Naive thymus-derived CD4-positive, alpha-beta T cell (primary cell): ENCODE results near the gene HIPK4. TPM values are rescaled to one million over a fixed set of nuclear protein-coding genes. Genes with fewer than 3 reads are reported as not detected.

Experiments used
- ATAC-seq: fragments of 150-1000 bp; cut with Tn5 transposase; 2 replicates; pipeline ENCODE4 v1.10.0; 2021; ENCODE audit warnings: mild to moderate bottlenecking, moderate library complexity
- CTCF ChIA-PET: fragments of 350-600 bp; sonication (Branson Sonifier 250); formaldehyde crosslinking; loops from one replicate; lab custom pipeline; 2021; ENCODE audit warnings: antibody characterized with exemption; lab: Charles Lee
- POLR2A ChIA-PET: fragments of 350-600 bp; sonication (Branson Sonifier 250); formaldehyde crosslinking; loops from one replicate; lab custom pipeline; 2021; ENCODE audit warnings: antibody characterized with exemption, inconsistent platforms; lab: Charles Lee
- DNase-seq, 9 donors: peaks; one replicate each; pipeline versions ENCODE4 v3.0.0 to v3.0.0-alpha.2; 2020 to 2022; ENCODE audit warnings: mixed read lengths in 1 of 9
- H3K27ac ChIP-seq: one replicate; pipeline ENCODE4 v1.7.0; 2013; ENCODE audit warnings: mild to moderate bottlenecking, low read depth, low read length, moderate library complexity
- H3K27me3 ChIP-seq, 2 donors: one replicate each; pipeline ENCODE4 v1.7.0; 2013; ENCODE audit warnings: low read length in 2 of 2, mild to moderate bottlenecking in 2 of 2, moderate library complexity in 2 of 2; ENCODE audit not compliant: control insufficient read depth in 2 of 2, insufficient read depth in 2 of 2
- H3K36me3 ChIP-seq, 3 experiments: 1 replicate in 2 of 3; 2 replicates in 1 of 3; pipeline ENCODE4 v1.7.0; 2013; ENCODE audit warnings: low read length in 3 of 3, mild to moderate bottlenecking in 3 of 3, moderate library complexity in 1 of 3; ENCODE audit not compliant: insufficient read depth in 3 of 3, control insufficient read depth in 2 of 3
- H3K4me1 ChIP-seq, 2 donors: one replicate each; pipeline ENCODE4 v1.7.0; 2013; ENCODE audit warnings: low read length in 2 of 2, mild to moderate bottlenecking in 2 of 2, moderate library complexity in 1 of 2; ENCODE audit not compliant: control insufficient read depth in 2 of 2, insufficient read depth in 2 of 2
- H3K4me3 ChIP-seq: 2 replicates; pipeline ENCODE4 v1.7.0; 2013; ENCODE audit warnings: mild to moderate bottlenecking, low read length
- H3K9me3 ChIP-seq, 3 experiments: 1 replicate in 2 of 3; 2 replicates in 1 of 3; pipeline ENCODE4 v1.7.0; 2013; ENCODE audit warnings: low read length in 3 of 3; ENCODE audit not compliant: control insufficient read depth in 2 of 3
- H3K27ac Mint-ChIP-seq, 9 donors: one replicate each; pipeline ENCODE4 v1.8.0; 2020 to 2022; ENCODE audit warnings: mixed read lengths in 9 of 9, mild to moderate bottlenecking in 8 of 9, moderate library complexity in 5 of 9, inconsistent platforms in 2 of 9
- H3K27me3 Mint-ChIP-seq, 5 donors: one replicate each; pipeline ENCODE4 v1.8.0; 2021 to 2022; ENCODE audit warnings: mixed read lengths in 5 of 5, mild to moderate bottlenecking in 1 of 5
- H3K36me3 Mint-ChIP-seq, 5 donors: one replicate each; pipeline ENCODE4 v1.8.0; 2020 to 2022; ENCODE audit warnings: mixed read lengths in 5 of 5, mild to moderate bottlenecking in 3 of 5, inconsistent platforms in 1 of 5
- H3K4me1 Mint-ChIP-seq, 7 donors: one replicate each; pipeline ENCODE4 v1.8.0; 2020 to 2022; ENCODE audit warnings: mixed read lengths in 7 of 7, mild to moderate bottlenecking in 3 of 7, inconsistent platforms in 1 of 7
- H3K4me3 Mint-ChIP-seq, 10 donors: one replicate each; pipeline ENCODE4 v1.8.0; 2020 to 2022; ENCODE audit warnings: mild to moderate bottlenecking in 10 of 10, mixed read lengths in 10 of 10, moderate library complexity in 6 of 10, inconsistent platforms in 2 of 10
- H3K9me3 Mint-ChIP-seq, 11 donors: one replicate each; pipeline ENCODE4 v1.8.0; 2020 to 2022; ENCODE audit warnings: mixed read lengths in 11 of 11, mild to moderate bottlenecking in 4 of 11, inconsistent platforms in 1 of 11, moderate library complexity in 1 of 11
- intact Hi-C, 2 donors: fragments of 100-400 bp; cut with micrococcal nuclease; formaldehyde crosslinking; loops; one replicate each; pipeline ENCODE4 v1.15.1; 2023
- polyA plus RNA-seq, 2 donors: library from polyadenylated mRNA; unstranded; fragments of 300-500 nt; fragmentation: Illumina TruSeq; gene quantifications; one replicate each; pipeline ENCODE4 v1.2.3, GENCODE V29; 2021
- total RNA-seq, 6 experiments: library from RNA in 5 of 6; stranded (reverse) in 5 of 6; gene quantifications; 1 replicate in 5 of 6; 2 replicates in 1 of 6; pipeline ENCODE4 v1.2.3 and lab custom pipeline; 2021 to 2026

The HIPK4 gene
- total and polyA plus RNA-seq, 7 experiments from 2014 or later, result 0.12 to 0.24 TPM; not detected in 5

GRCh38 chr19:40392894-40393517, 3.0 kb upstream of the HIPK4 start:
- intact Hi-C loops, result no loop called here
- no peak for ATAC-seq
- H3K36me3 ChIP-seq, result no peaks in the 10 kb centered on the region
- H3K4me1 Mint-ChIP-seq, result peaks cover 0 to under 1% (median 0%) of the 10 kb centered on the region in 7 donors
- ChIA-PET CTCF (no interaction called here), POLR2A (no interaction called here)
- H3K36me3 Mint-ChIP-seq, result peaks cover 0 to 5% (median 0%) of the 10 kb centered on the region in 5 donors
- H3K27ac ChIP-seq, result no peak overlapping the region
- H3K9me3 Mint-ChIP-seq, result no peaks in the 10 kb centered on the region
- no peaks in the 10 kb centered on the region for H3K9me3 ChIP-seq
- DNase-seq, result no peak
- no peaks in the 10 kb centered on the region for H3K4me1 ChIP-seq
- H3K27ac Mint-ChIP-seq, result no peak overlapping the region
- H3K27me3 Mint-ChIP-seq, result no peaks in the 10 kb centered on the region
- H3K4me3 Mint-ChIP-seq, result no peak overlapping the region
- H3K27me3 ChIP-seq, result no peaks in the 10 kb centered on the region
- no peak overlapping the region for H3K4me3 ChIP-seq

GRCh38 chr19:40392123-40392522, 2.1 kb upstream of the HIPK4 start:
- Histone ChIP-seq H3K9me3 (no peaks in the 10 kb centered on the region), H3K27me3 (no peaks in the 10 kb centered on the region), H3K4me3 (no peak overlapping the region), H3K4me1 (no peaks in the 10 kb centered on the region), H3K36me3 (no peaks in the 10 kb centered on the region), H3K27ac (no peak overlapping the region)
- CTCF ChIA-PET, result no interaction called here
- peaks cover 0 to 5% (median 0%) of the 10 kb centered on the region in 5 donors for H3K36me3 Mint-ChIP-seq
- intact Hi-C loops, result no loop called here
- POLR2A ChIA-PET, result no interaction called here
- ATAC-seq (no peak), DNase-seq (no peak)
- no peak overlapping the region for H3K27ac Mint-ChIP-seq
- H3K4me1 Mint-ChIP-seq, result no peaks in the 10 kb centered on the region
- no peaks in the 10 kb centered on the region for H3K9me3 Mint-ChIP-seq
- H3K27me3 Mint-ChIP-seq, result no peaks in the 10 kb centered on the region
- H3K4me3 Mint-ChIP-seq, result no peak overlapping the region

- DNase-seq (no peak), ATAC-seq (no peak)
- intact Hi-C loops, result no loop called here
- Histone ChIP-seq H3K4me1 (no peaks in the 10 kb centered on the region), H3K9me3 (no peaks in the 10 kb centered on the region), H3K4me3 (no peak overlapping the region), H3K36me3 (no peaks in the 10 kb centered on the region), H3K27ac (no peak overlapping the region), H3K27me3 (no peaks in the 10 kb centered on the region)
- Mint-ChIP-seq H3K36me3 (no peaks in the 10 kb centered on the region), H3K27ac (no peak overlapping the region), H3K4me3 (no peak overlapping the region), H3K9me3 (peaks cover 0 to 1% (median 0%) of the 10 kb centered on the region in 11 donors), H3K4me1 (peaks cover 0 to 2% (median 0%) of the 10 kb centered on the region in 7 donors), H3K27me3 (no peaks in the 10 kb centered on the region)
- POLR2A ChIA-PET, result interaction anchor here (0.5 kb wide), 1 partner anchor 459 kb away, joined by 8 read pairs; no protein-coding TSS in a partner anchor
- CTCF ChIA-PET, result no interaction called here
Measured at GRCh38 chr19:40389404-40390083, 437 bp downstream of the HIPK4 start.

GRCh38 chr19:40388481-40388880, 1.5 kb downstream of the HIPK4 start:
- Histone ChIP-seq H3K27ac (no peak overlapping the region), H3K27me3 (no peaks in the 10 kb centered on the region), H3K9me3 (no peaks in the 10 kb centered on the region), H3K4me3 (no peak overlapping the region), H3K36me3 (no peaks in the 10 kb centered on the region), H3K4me1 (no peaks in the 10 kb centered on the region)
- Mint-ChIP-seq H3K27me3 (no peaks in the 10 kb centered on the region), H3K4me1 (peaks cover 0 to 2% (median 0%) of the 10 kb centered on the region in 7 donors), H3K4me3 (no peak overlapping the region), H3K36me3 (no peaks in the 10 kb centered on the region), H3K9me3 (peaks cover 0 to 1% (median 0%) of the 10 kb centered on the region in 11 donors), H3K27ac (no peak overlapping the region)
- intact Hi-C loops, result no loop called here
- POLR2A ChIA-PET, result interaction anchor here (0.6 kb wide), 1 partner anchor 285 kb away, joined by 7 read pairs; no protein-coding TSS in a partner anchor
- CTCF ChIA-PET, result no interaction called here
- DNase-seq, result no peak
- no peak for ATAC-seq

GRCh38 chr19:40387155-40387554, 2.8 kb downstream of the HIPK4 start:
- intact Hi-C loops, result no loop called here
- Histone ChIP-seq H3K36me3 (no peaks in the 10 kb centered on the region), H3K27ac (no peak overlapping the region), H3K27me3 (no peaks in the 10 kb centered on the region), H3K4me3 (no peak overlapping the region), H3K4me1 (no peaks in the 10 kb centered on the region), H3K9me3 (no peaks in the 10 kb centered on the region)
- DNase-seq (no peak), ATAC-seq (no peak)
- no peaks in the 10 kb centered on the region for H3K27me3 Mint-ChIP-seq
- peaks cover 0 to 1% (median 0%) of the 10 kb centered on the region in 11 donors for H3K9me3 Mint-ChIP-seq
- no peaks in the 10 kb centered on the region for H3K36me3 Mint-ChIP-seq
- H3K4me3 Mint-ChIP-seq, result peak overlapping the region in 1 of 10 donors; percentile 3
- H3K4me1 Mint-ChIP-seq, result peaks cover 0 to 2% (median 0%) of the 10 kb centered on the region in 7 donors
- no peak overlapping the region for H3K27ac Mint-ChIP-seq
- CTCF ChIA-PET, result interaction anchor here (1.1 kb wide), 1 partner anchor 33 kb away, joined by 3 read pairs; no protein-coding TSS in a partner anchor
- POLR2A ChIA-PET, result no interaction called here

DNA sequence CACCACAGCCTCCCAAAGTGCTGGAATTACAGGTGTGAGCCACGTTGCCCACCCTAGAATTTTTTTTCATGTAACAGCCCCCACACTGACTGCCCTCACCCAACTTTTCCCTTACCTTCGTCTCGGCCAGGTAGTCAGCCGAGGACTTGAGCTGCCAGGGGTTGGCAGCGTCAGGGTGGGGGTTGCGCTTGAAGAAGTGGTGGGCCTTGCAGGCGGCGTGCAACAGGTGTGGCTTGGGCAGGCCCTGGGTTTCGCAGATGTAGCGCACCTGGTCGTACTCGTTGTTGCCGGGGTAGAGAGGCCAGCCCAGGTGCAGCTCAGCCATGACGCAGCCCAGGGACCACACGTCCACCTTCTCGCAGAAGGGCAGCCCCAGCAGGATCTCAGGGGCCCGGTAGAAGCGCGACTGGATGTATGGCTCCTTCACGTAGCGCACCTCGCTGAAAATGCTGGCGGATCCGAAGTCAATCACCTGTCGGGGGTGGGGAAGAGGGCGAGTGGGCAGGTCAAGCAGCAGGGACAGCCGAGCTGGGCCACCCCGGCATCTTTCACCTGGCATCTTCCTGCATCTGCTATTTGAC, 6.2 kb downstream of the HIPK4 start:
- no peaks in the 10 kb centered on the region for H3K27me3 ChIP-seq
- H3K27ac Mint-ChIP-seq, result peak overlapping the region in 2 of 9 donors; percentile 18 to 59
- H3K4me1 Mint-ChIP-seq, result peaks cover 0 to 2% (median 0%) of the 10 kb centered on the region in 7 donors
- H3K36me3 Mint-ChIP-seq, result peaks cover 0 to 3% (median 0%) of the 10 kb centered on the region in 5 donors
- H3K27me3 Mint-ChIP-seq, result no peaks in the 10 kb centered on the region
- no peaks in the 10 kb centered on the region for H3K4me1 ChIP-seq
- DNase-seq (no peak), ATAC-seq (no peak)
- H3K36me3 ChIP-seq, result peaks cover 0 to 8% (median 0%) of the 10 kb centered on the region in 3 experiments
- H3K4me3 ChIP-seq, result no peak overlapping the region
- H3K4me3 Mint-ChIP-seq, result no peak overlapping the region
- POLR2A ChIA-PET, result no interaction called here
- intact Hi-C loops, result no loop called here
- CTCF ChIA-PET, result no interaction called here
- H3K27ac ChIP-seq, result no peak overlapping the region
- H3K9me3 Mint-ChIP-seq, result peaks cover 0 to 1% (median 0%) of the 10 kb centered on the region in 11 donors
- H3K9me3 ChIP-seq, result no peaks in the 10 kb centered on the region
